Muscle of arm (tissue), 12 donors: ENCODE measurements around the gene MYO18B. TPM values are rescaled to one million over a fixed set of nuclear protein-coding genes. Genes with fewer than 3 reads are reported as not detected.
A peak's percentile ranks its signal among the peaks of the same experiment; 100 is the strongest.

ENCODE experiments used
- DNase-seq: peaks from one replicate; pipeline ENCODE4 v3.0.0-alpha.2; 2013
- polyA plus RNA-seq, 12 donors: library from polyadenylated mRNA; unstranded; fragments of 120-200 nt; gene quantifications; one replicate each; pipeline ENCODE4 v1.2.1, GENCODE V29; 2013; ENCODE audit not compliant: insufficient read length in 12 of 12

MYO18B gene
- polyA plus RNA-seq, 12 donors, result 26.6 to 139 (median 64.0) TPM

DNA sequence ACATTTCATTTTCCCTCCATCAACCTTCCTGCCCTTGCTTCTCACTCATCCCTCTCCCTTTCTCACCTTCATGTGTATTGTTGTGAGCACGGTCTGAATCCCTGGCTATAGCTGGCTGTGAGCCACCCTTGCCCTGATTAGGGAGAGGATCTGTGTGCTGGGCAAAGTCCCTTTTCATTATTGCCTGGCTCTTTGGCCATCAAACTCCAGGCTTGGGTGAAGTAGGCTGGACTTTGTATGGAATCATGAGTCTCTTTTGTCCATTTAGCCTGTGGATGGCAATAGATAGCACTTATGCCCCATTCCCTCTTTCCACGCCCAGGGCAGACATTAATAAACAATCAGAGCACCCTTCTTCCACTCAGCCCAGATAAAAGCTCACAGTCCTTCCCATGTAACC, 6.7 kb downstream of the MYO18B start:
- no peak for DNase-seq

DNA sequence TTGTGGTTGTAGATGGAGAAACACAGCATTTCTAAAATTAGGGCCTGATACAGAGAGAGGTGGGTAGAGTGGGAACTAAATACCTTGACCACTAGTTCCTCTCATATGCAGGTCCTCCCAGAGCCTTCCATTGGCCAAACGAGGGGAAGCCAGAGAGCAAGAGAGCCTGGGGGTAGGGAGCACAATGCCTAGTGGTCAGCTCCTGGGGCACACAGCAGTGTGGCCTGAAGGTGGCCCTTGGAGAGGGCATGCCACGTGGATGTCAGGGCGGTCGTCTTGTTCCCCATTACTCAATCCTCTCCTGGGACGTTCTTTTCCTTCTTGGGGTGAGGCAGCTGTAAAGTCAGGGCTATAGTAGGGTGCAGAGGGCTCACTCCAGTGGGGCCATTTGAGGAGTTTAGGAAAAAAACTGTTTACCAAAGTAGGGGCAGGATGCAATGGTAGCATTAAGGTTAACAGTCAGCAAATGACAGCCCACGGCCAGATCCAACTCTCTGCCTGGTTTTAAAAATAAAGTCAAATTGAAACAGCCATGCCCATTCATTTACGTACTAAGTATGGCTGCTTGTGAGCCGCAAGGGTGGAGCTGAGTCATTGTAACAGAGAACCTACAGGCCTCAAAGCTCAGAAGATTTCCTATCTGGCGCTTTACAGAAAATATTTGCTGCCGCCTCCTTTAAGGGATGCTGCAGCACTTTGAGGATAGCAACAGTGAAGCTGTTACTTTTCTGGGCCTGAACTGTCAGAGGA, 7.6 kb downstream of the MYO18B start:
- DNase-seq, result no peak

DNA sequence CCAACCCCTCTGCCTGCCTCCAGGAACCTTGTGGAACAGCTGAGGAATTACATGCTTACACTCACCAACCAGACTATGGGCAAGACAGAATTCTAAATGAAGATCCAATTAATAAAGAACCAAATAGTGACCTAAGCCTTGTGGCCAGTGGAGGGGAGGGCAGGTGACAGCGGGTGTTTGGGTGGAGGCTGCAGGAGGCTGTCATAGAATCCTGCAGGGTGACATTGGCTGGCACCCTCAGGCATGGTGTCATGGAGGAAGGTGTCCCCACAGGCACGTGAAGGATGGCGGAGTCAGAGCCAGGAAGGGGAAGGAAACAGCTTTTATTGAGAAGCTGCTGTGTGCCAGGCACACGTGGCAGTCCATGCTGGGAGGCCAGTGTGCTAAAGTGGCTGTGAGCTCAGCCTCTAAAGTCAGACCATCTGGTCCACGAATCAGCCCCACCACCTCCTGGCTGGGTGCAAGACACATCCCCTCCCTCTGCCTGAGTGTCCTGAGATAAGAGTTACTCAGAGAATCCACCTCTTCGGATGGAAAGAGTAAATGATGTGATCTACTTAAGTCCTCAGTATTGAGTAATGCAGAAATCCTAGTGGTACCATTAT, 8.7 kb downstream of the MYO18B start:
- DNase-seq, result no peak

DNA sequence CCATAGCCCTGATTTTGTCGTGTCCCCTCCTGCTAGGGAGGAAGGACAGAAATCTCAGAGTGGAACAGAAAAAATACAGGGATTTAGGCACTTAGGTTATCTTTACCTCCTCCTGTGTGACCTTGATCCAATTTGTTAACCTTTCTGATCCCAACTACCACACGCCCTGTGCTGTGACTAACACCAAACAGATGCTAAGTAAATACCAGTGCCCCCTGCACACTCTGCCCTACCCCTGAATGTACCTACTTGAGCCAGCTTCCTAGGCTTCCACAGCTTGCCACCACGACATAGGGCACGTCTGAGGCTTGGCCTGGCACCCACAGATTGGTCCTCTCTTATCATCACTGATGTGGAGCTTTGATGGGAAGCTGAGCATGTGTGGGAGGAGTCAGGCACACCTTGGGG, 9.2 kb downstream of the MYO18B start:
- DNase-seq, result no peak

DNA sequence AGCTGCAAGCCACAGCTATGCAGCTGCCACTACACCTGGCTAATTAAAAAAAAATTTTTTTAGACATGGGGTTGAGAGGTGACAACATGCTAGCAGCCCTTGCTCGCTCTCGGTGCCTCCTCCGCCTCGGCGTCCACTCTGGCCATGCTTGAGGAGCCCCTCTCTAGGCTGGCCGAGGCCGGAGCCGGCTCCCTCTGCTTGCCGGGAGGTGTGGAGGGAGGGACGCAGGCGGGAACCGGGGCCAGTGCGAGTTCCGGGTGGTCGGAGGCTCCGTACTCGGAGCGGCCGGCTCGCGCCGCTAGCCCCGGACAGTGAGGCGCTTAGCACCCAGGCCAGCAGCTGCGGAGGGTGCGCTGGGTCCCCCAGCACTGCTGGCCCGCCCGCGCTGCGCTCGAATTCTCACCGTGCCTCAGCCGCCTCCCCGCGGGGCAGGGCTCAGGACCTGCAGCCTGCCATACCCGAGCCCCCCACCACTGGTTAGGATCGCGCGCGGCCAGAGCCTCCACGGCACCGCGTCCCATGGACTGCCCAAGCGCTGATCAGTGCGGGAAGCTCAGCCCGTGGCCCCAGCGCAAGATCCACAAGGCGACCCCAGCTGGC, 10.7 kb downstream of the MYO18B start:
- DNase-seq, result no peak

DNA sequence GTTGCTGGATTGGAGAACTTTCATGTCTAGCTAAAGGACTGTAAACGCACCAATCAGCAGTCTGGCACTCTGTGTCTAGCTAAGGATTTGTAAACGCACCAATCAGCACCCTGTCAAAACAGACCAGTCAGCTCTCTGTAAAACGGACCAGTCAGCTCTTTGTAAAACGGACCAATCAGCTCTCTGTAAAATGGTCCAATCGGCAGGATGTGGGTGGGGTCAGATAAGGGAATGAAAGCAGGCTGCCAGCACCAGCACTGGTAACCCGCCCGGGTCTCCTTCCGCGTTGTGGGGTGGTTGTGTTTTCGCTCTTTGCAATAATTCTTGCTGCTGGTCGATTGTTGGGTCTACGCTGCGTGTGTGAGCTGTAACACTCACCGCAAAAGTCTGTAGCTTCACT, 11.3 kb downstream of the MYO18B start:
- DNase-seq, result no peak

DNA sequence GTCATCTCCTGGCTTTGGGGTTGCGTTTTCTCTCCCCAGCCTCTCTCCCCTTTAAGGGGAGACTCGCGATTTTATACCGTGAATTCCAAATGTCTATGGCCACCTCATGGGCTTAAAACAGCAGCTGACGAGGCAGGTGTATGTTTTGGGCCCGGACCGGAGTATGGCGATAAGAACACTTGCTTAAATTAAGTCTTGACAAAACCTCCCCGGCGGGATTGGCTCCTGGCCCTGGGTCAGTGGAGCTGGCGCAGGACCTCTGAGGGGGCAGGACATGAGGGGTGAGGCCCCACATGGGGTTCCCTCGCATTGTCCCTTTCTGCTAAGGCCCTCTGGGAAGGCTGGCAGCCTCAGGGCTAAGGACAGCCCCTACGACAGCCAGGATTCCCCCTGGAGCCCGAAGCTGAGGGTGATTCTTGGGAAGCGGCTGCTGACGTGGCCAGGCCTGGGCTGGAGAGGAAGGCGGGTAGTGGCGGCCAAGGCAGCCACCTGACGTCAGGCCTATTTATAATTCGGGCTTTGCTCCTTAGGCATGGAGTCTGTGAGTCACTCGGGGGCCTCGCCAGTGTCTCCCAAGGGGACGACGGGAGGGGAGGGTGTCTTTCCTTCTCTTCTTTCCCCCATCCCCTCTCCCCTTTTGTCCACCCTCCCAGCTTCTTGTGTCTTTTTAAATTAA, 12.7 kb downstream of the MYO18B start:
- peak; percentile 35 for DNase-seq

DNA sequence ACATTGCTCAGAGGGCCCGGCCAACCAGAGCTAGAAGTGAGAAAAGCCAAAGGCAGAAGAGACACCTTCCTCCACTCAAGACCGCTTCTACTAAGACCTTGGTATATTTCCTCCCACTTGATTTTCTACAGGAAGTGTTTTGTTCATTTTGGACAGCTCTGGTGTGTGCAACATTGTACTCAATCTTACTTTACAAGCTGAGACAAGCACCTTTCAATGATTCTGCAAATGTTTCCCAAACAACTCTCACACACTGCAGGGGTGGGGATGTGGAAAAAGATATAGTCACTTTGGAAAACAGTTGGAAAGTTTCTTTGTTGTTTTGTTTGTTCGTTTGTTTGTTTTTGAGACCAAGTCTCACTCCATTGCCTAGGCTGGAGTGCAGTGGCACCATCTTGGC, 15.7 kb downstream of the MYO18B start:
- DNase-seq, result no peak

DNA sequence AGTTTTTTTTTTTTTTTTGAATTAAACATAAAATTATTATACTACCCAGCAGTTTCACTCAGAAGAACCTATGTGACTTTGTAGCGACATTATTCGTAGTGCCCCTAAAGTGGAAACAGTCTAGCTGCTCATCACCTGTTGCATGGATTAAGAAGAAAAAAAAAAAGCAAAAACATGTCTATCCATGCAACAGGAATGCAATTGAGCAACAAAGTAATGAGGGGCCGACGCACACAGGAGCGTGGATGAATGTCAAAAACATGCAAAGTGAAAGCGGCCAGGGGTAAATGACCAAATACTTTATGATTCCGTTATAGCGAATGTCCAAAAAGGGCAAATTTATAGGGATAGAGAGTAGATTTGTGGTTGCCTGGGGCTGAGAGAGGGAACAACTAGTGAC, 16.3 kb downstream of the MYO18B start:
- no peak for DNase-seq

DNA sequence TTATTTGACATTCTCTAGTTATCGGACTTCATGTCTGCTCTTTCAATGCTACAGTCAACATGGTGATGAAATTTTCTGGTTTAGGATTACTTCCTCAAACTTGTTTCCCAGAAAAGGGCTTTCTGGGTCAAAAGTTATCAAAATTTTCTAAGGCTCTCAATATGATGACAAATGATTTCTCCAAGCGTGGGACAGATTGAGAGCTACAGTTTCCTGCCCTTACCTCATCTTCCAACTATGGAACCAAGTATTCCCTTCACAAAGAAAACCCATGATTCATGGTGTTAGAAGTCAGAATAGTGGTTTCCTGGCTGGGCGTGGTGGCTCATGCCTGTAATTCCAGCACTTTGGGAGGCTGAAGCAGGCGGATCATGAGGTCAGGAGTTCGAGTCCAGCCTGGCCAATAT, 17.8 kb downstream of the MYO18B start:
- no peak for DNase-seq

DNA sequence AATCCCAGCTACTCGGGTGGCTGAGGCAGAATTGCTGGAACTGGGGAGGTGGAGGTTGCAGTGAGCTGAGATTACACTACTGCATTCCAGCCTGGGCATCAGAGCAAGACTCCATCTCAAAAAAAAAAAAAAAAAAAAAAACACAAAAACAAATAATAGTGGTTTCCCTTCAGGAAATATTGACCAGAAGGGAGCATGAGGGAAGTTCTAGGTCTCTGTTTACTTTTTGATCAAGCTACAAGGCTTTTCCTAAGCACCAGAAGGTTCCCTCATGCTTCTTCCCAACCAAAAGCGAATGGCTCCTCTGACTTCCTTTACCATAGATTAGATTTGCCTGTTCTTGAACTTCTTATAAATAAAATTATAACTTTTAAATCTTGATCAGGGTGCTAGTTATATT, 18.3 kb downstream of the MYO18B start:
- no peak for DNase-seq

DNA sequence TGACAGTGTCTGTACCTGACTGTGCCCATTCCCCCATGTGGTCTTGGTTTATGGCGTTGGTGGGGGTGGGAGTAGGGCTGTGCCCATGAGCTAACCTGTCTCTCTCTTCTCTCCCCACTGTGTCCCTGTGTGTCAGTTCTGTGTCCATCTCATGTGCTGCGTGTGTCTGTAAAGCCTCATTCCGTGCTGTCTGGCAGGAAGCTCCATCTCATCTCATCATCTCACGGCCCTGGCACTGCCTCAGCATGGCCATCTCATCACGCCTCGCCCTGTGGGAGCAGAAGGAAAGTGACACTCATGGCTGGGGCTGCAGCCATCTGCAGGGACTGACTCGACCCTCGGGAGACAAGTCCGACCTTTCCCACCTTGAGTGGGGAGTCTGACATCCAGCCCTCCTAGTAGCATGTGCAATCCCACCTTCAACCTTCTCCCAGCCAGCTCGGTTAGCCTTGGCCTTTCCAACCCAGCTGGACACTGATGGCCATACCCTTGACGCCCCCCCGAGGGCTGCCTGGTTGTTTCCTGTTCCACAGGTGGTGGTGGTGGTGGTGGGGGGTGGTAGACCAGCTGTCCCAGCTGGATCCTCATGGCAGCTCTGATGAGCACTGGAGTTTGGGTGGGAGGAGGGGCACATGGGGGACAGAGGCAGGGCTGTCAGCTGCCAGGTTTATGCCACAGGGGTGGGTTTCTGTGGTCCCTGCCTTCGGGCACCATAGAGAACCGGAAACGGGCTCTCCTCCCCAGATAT, 19.0 kb downstream of the MYO18B start:
- no peak for DNase-seq

DNA sequence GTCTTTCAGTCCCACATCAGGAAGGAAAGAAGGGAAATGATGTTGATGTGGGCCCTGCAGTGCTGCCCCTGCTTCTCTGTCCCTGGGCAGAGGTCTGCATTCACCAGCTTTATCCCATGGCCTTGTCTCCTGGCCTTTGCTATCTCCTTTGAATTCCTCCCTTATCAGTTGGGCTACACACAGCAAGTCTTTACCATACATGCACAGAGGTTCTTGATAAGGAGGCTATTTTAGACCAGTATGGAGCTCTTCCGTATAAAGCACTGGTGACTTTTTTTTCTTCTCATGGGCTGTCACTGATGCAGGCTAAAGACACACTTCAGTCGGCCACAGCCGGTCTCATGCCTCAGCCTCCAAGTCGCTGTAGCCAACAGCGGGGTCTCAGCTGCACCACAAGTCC, 20.2 kb downstream of the MYO18B start:
- DNase-seq, result no peak

DNA sequence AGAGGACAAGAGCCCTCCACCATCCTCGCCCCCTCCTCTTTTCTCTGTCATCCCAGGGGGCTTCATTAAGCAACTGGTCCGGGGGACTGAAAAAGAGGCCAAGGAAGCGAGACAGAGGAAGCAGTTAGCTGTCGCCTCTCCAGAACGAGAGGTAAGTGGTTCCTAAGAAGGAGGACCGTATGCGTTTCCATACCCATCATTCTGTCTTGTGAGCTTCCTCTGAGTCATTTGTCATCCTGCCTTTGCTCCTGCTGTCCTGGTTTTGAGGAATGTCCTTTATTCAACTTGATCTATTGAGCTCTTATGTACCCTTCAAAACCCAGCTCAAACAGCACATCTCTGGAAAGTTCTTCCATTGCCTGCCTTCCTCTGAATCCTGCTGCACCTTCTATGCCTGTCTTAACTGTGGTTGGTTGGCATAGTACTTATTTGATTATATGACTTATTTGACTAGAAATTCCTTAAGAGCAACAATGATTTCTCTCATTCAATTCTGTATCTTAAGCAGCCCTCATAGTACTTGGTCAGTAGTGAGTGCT, 21.3 kb downstream of the MYO18B start:
- DNase-seq, result no peak

DNA sequence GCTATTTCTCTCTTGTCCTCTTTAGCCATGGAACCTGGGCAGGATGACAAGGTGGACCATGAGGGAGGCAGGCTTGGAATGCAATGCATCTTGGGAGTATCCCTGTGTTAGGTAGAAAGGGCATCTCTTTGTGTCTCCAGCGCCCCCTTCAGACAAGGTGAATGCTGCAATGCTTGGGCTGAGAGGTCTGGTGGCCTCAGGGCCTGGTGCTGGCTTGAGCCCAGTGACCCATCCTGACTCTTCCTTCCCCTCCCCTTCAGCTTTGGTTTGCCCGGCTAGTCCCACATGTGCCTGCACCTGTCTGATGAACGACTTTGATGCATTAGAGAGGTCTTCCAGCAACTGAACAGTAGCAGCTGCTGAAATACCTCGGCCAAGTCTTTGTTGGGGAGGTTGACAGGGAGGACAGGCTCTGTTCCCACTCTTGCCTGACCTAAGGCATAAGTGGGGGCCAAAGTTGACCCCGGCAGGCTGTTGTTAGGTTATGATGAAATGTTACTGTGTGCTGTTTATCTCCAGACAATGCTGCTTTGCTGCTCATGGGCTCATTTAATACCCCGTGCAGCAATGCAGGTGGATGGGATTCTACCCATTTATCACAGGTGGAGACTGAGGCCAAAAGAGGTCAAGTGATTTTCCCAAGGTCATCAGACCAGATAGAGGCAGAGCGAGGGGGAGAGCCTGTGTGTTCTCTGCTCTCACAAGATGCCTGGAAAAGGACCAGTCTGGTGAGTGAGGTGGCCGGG, 22.5 kb downstream of the MYO18B start:
- DNase-seq, result no peak

DNA sequence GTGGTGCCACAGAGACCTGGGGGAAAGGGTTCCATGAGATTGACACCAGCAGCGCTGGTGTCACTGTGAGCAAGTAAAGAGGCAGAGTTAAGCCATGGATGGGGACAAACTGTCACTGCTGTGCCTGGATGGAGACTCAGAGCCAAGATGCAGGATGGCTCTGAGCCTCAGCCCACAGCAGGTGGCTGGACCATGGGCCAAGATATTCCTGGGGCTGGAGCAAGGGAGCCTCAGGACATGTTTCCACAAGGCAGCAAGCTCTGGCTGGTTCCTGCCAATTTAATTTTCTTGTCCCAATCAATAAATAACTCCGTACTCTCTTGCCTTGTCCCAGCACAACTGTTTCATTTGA, 23.0 kb downstream of the MYO18B start:
- DNase-seq, result no peak

DNA sequence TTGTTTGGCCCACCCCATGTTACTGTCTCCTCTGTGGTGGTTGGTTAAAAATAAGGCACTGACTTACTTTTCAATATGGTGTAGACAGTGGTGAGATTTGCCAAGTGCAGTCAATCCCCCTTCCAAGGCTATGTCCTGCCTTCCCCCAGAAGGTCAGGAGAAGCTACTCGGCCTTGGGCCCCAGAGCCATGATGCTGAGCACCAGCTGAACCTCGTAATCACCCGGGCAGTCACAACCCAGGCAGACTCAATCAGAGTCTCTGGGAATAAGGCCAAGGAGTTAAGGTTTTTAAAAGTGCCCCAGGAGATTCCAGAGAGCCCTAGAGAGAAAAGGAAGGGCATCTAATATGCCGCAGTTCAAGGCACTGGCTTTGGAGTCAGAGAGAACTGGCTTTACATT, 23.8 kb downstream of the MYO18B start:
- DNase-seq, result no peak

DNA sequence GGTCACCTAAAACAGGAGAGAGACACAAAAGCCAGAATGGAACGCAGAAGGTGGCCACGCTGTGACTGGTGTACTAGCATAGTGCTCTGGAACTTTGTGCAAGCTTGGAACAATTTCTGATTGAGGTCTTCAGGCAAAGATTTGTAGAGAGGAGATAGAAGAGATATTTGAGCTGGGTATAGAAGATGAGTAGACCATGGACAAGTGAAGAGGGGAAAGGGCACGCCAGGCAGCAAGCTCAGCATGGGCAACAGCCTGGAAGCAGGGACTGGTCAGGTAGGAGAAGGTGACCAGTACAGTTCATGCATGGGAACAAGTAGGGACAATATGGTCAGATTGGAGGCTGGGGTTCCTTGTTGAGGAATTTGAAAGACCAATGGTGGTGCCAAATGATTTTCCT, 24.4 kb downstream of the MYO18B start:
- no peak for DNase-seq

DNA sequence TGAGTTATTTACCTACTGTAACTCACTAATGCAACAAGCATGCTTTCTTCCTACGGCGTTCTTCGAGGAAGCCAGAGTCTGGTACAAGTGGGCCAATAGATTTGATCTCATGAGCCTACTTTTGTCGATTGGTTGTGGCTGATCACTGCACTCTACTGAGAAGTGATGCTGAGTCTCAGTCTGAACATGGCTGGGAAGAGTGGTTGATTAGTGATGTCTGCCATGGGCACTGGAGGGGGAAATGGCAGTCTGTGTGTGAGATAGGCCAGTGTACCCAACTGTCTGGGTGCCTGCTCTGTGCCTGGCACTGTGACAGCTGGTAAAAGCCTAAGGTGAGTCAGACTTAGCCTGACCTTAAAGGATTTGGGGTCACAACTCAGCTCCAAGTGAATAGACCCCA, 28.3 kb downstream of the MYO18B start:
- DNase-seq, result no peak

DNA sequence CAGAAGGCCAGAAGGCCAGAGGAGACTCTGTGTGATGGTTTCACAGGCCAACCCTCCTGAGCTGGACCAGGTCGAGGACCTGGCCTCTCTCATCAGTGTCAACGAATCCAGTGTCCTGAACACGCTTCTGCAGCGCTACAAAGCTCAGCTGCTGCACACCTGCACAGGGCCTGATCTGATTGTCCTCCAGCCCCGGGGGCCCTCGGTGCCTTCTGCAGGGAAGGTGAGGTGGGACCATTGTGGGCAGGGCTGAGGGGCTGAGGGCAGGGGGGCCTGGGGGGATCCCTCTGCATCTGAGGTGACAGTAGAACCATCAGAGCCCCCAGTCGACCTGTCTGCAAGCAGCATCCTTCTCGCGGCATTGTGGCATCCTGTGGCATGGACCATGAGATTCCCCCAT, 30.3 kb downstream of the MYO18B start:
- no peak for DNase-seq

DNA sequence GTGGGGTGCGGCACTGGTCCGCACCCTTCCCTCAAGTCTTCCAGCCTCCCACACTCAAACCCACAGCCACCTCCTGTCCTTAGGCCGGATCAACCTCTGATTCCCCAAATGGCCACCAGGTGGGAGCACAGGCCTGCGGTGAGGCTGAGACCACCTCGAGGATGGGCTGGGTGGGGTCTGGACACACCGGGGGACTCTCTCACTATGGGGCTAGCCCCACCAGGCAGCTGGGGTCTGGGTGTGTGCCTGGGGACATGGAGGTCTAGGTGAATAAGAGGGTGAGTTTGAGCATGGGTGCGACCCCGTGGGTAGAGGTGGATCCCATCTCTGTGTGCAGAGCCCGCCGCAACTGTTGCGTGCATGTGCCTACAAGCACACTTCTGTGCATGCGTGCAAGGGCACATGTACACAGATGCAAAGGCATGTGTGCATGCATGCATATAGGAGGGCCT, 32.6 kb downstream of the MYO18B start:
- no peak for DNase-seq
